BLaER1 (cell line): ENCODE measurements around the gene LSM2.

Experiments used
- H3K27ac ChIP-seq: shearing (Covaris generic); formaldehyde crosslinking; 2 replicates; pipeline ENCODE4 v1.8.1; 2022
- H3K27me3 ChIP-seq: shearing (Covaris generic); formaldehyde crosslinking; 2 replicates; pipeline ENCODE4 v1.8.1; 2022
- H3K36me3 ChIP-seq: shearing (Covaris generic); formaldehyde crosslinking; 2 replicates; pipeline ENCODE4 v1.8.1; 2022
- H3K4me1 ChIP-seq: shearing (Covaris generic); formaldehyde crosslinking; 2 replicates; pipeline ENCODE4 v1.8.1; 2022
- H3K4me2 ChIP-seq: shearing (Covaris generic); formaldehyde crosslinking; 2 replicates; pipeline ENCODE4 v1.8.1; 2022
- H3K4me3 ChIP-seq: shearing (Covaris generic); formaldehyde crosslinking; 2 replicates; pipeline ENCODE4 v1.8.1; 2022
- H3K9ac ChIP-seq: shearing (Covaris generic); formaldehyde crosslinking; 2 replicates; pipeline ENCODE4 v1.8.1; 2022
- H3K9me3 ChIP-seq: shearing (Covaris generic); formaldehyde crosslinking; 2 replicates; pipeline ENCODE4 v1.8.1; 2022
- H4K20me1 ChIP-seq: shearing (Covaris generic); formaldehyde crosslinking; 2 replicates; pipeline ENCODE4 v1.8.1; 2022
- Cebpa-rat ChIP-seq: shearing (Covaris generic); IDR thresholded peaks from 2 replicates; pipeline ENCODE4 v1.8.1; 2022

The LSM2 gene

GRCh38 chr6:31837369-31838113 lies 30.8 kb upstream of the LSM2 start:
- Histone ChIP-seq H3K4me1 (peaks cover 48% of the 10 kb centered on the region), H3K4me3 (peak overlapping the region; percentile 83), H3K9ac (peak overlapping the region; percentile 97), H4K20me1 (peaks cover 69% of the 10 kb centered on the region), H3K27ac (peak overlapping the region; percentile 98), H3K36me3 (peaks cover 64% of the 10 kb centered on the region), H3K9me3 (no peaks in the 10 kb centered on the region), H3K27me3 (no peaks in the 10 kb centered on the region), H3K4me2 (peak overlapping the region; percentile 96)
- TF ChIP-seq Cebpa-rat: no peak

- no peak for TF ChIP-seq Cebpa-rat
- peaks cover 59% of the 10 kb centered on the region for H3K36me3 ChIP-seq
- peaks cover 56% of the 10 kb centered on the region for H3K4me1 ChIP-seq
- peak overlapping the region; percentile 96 for H3K4me2 ChIP-seq
- peak overlapping the region; percentile 98 for H3K27ac ChIP-seq
- peak overlapping the region; percentile 97 for H3K9ac ChIP-seq
- H3K9me3 ChIP-seq: no peaks in the 10 kb centered on the region
- no peaks in the 10 kb centered on the region for H3K27me3 ChIP-seq
- peaks cover 63% of the 10 kb centered on the region for H4K20me1 ChIP-seq
- peak overlapping the region; percentile 83 for H3K4me3 ChIP-seq
These were observed 30.0 kb upstream of the LSM2 start for GRCh38 chr6:31836474-31837368.

GRCh38 chr6:31836047-31836473 lies 29.3 kb upstream of the LSM2 start:
- Histone ChIP-seq H3K4me1 (peaks cover 62% of the 10 kb centered on the region), H3K36me3 (peaks cover 52% of the 10 kb centered on the region), H3K27me3 (no peaks in the 10 kb centered on the region), H4K20me1 (peaks cover 57% of the 10 kb centered on the region), H3K27ac (peak overlapping the region; percentile 98), H3K4me2 (peak overlapping the region; percentile 96), H3K9ac (peak overlapping the region; percentile 97), H3K4me3 (peak overlapping the region; percentile 83), H3K9me3 (no peaks in the 10 kb centered on the region)
- TF ChIP-seq Cebpa-rat: no peak

- H3K27me3 ChIP-seq: no peaks in the 10 kb centered on the region
- H3K9ac ChIP-seq: peak overlapping the region; percentile 97
- peaks cover 65% of the 10 kb centered on the region for H3K4me1 ChIP-seq
- no peaks in the 10 kb centered on the region for H3K9me3 ChIP-seq
- peak overlapping the region; percentile 83 for H3K4me3 ChIP-seq
- no peak for TF ChIP-seq Cebpa-rat
- peaks cover 42% of the 10 kb centered on the region for H4K20me1 ChIP-seq
- peaks cover 38% of the 10 kb centered on the region for H3K36me3 ChIP-seq
- peak overlapping the region; percentile 98 for H3K27ac ChIP-seq
- H3K4me2 ChIP-seq: peak overlapping the region; percentile 96
These were observed 27.8 kb upstream of the LSM2 start for GRCh38 chr6:31834367-31835250.

- no peak for TF ChIP-seq Cebpa-rat
- H3K27me3 ChIP-seq: no peaks in the 10 kb centered on the region
- peaks cover 12% of the 10 kb centered on the region for H4K20me1 ChIP-seq
- H3K27ac ChIP-seq: no peak overlapping the region; the same call in none of the 2 replicates
- peak overlapping the region; percentile 79 for H3K9ac ChIP-seq
- peaks cover 7% of the 10 kb centered on the region for H3K36me3 ChIP-seq
- H3K4me3 ChIP-seq: peak overlapping the region; percentile 73
- H3K4me1 ChIP-seq: peaks cover 39% of the 10 kb centered on the region
- H3K9me3 ChIP-seq: no peaks in the 10 kb centered on the region
- H3K4me2 ChIP-seq: peak overlapping the region; percentile 96
These were observed 24.8 kb upstream of the LSM2 start for GRCh38 chr6:31831350-31832215.

- peaks cover 5% of the 10 kb centered on the region for H4K20me1 ChIP-seq
- peak overlapping the region; percentile 96 for H3K4me2 ChIP-seq
- peak overlapping the region; percentile 72 for H3K27ac ChIP-seq
- H3K9me3 ChIP-seq: no peaks in the 10 kb centered on the region
- peak overlapping the region; percentile 73 for H3K4me3 ChIP-seq
- peaks cover under 1% of the 10 kb centered on the region; the same call in 1 of the 2 replicates for H3K36me3 ChIP-seq
- peak overlapping the region; percentile 79 for H3K9ac ChIP-seq
- H3K27me3 ChIP-seq: no peaks in the 10 kb centered on the region
- H3K4me1 ChIP-seq: peaks cover 45% of the 10 kb centered on the region
- no peak for TF ChIP-seq Cebpa-rat
These were observed 24.1 kb upstream of the LSM2 start for GRCh38 chr6:31830886-31831335.

- peak overlapping the region; percentile 72 for H3K27ac ChIP-seq
- H4K20me1 ChIP-seq: no peaks in the 10 kb centered on the region
- peak overlapping the region; percentile 96 for H3K4me2 ChIP-seq
- TF ChIP-seq Cebpa-rat: no peak
- H3K4me1 ChIP-seq: peaks cover 49% of the 10 kb centered on the region
- no peaks in the 10 kb centered on the region for H3K36me3 ChIP-seq
- peak overlapping the region; percentile 79 for H3K9ac ChIP-seq
- H3K9me3 ChIP-seq: no peaks in the 10 kb centered on the region
- peak overlapping the region; percentile 73 for H3K4me3 ChIP-seq
- no peaks in the 10 kb centered on the region for H3K27me3 ChIP-seq
These were observed 23.0 kb upstream of the LSM2 start for GRCh38 chr6:31829633-31830283.
